K562 (cell line): Measurements from ENCODE around the gene SND1. TPM values are rescaled to one million over a fixed set of nuclear protein-coding genes. Genes with fewer than 3 reads are reported as not detected.

Experiments used
- ADNP ChIP-seq: fragments of 200-800 bp; sonication (Bioruptor generic); IDR thresholded peaks from 2 replicates; pipeline ENCODE4 v1.6.1; 2016; ENCODE audit warnings: missing genetic modification characterization, missing compliant biosample characterization
- ATF4 ChIP-seq: fragments of 450-650 bp; formaldehyde crosslinking; IDR thresholded peaks from 2 replicates; pipeline ENCODE4 v1.4.0; 2022; ENCODE audit warnings: mild to moderate bottlenecking, moderate library complexity
- ATF7 ChIP-seq: fragments of 450-650 bp; IDR thresholded peaks from 2 replicates; pipeline ENCODE4 v1.7.1; 2014; ENCODE audit warnings: mild to moderate bottlenecking, moderate library complexity
- CAMTA2 ChIP-seq: fragments of 250-450 bp; sonication (Bioruptor Pico); conservative IDR thresholded peaks from 2 replicates; pipeline ENCODE4 v1.5.1; 2022
- CREB1 ChIP-seq, 2 experiments: sonication (generic) in 1 of 2; formaldehyde crosslinking in 1 of 2; IDR thresholded peaks; 2 replicates each; pipeline versions ENCODE4 v1.6.1 to v1.8.0; 2012 to 2022; ENCODE audit warnings: inconsistent platforms in 1 of 2, mild to moderate bottlenecking in 1 of 2, missing genetic modification reagents in 1 of 2, moderate library complexity in 1 of 2
- GATAD2B ChIP-seq: fragments of 450-650 bp; IDR thresholded peaks from 2 replicates; pipeline ENCODE4 v1.6.1; 2017; ENCODE audit warnings: mild to moderate bottlenecking, borderline replicate concordance
- HMBOX1 ChIP-seq: sonication (generic); IDR thresholded peaks from 2 replicates; pipeline ENCODE4 v1.6.1; 2016
- MAFG ChIP-seq: fragments of 450-650 bp; conservative IDR thresholded peaks from 2 replicates; pipeline ENCODE4 v1.6.1; 2016; ENCODE audit warnings: missing genetic modification characterization, missing compliant biosample characterization
- PATZ1 ChIP-seq: fragments of 250-450 bp; sonication (Bioruptor Pico); IDR thresholded peaks from 2 replicates; pipeline ENCODE4 v1.5.0; 2020; ENCODE audit warnings: mild to moderate bottlenecking, borderline replicate concordance
- PRPF4 ChIP-seq: fragments of 200-400 bp; formaldehyde crosslinking; IDR thresholded peaks from one replicate; pipeline ENCODE4 v1.6.1; 2017; ENCODE audit warnings: low read length, low read depth, mild to moderate bottlenecking; ENCODE audit not compliant: insufficient read depth, poor library complexity, severe bottlenecking
- RBFOX2 ChIP-seq: fragments of 200-400 bp; formaldehyde crosslinking; IDR thresholded peaks from 2 replicates; pipeline ENCODE4 v1.6.1; 2017; ENCODE audit warnings: low read depth, mild to moderate bottlenecking, low read length, moderate library complexity
- TOE1 ChIP-seq, 2 experiments: fragments of 450-650 bp in 1 of 2; sonication (generic) in 1 of 2; formaldehyde crosslinking in 1 of 2; IDR thresholded peaks; 2 replicates each; pipeline versions ENCODE4 v1.7.1 to v1.8.0; 2016 to 2022; ENCODE audit warnings: borderline replicate concordance in 2 of 2, mild to moderate bottlenecking in 2 of 2, antibody characterized with exemption in 1 of 2, inconsistent platforms in 1 of 2, low read depth in 1 of 2, missing genetic modification reagents in 1 of 2, moderate library complexity in 1 of 2
- U2AF1 ChIP-seq: fragments of 200-400 bp; formaldehyde crosslinking; optimal IDR thresholded peaks from 2 replicates; pipeline ENCODE3; 2017; ENCODE audit warnings: mild to moderate bottlenecking, low read depth, low read length, moderate library complexity
- ZNF277 ChIP-seq: fragments of 250-450 bp; sonication (Bioruptor Pico); IDR thresholded peaks from 2 replicates; pipeline ENCODE4 v1.8.0; 2022; ENCODE audit warnings: inconsistent platforms, mild to moderate bottlenecking, moderate library complexity, borderline replicate concordance
- polyA plus RNA-seq, 8 experiments: library from polyadenylated mRNA; depleted of rRNA in 4 of 8; stranded (reverse) in 5 of 8; unstranded in 3 of 8; fragments of >200 nt; fragmentation: Nextera tagmentation in 2 of 8; fragmentation: Illumina TruSeq in 1 of 8; extraction: Ambion mirVana in 2 of 8; extraction: Trizol in 1 of 8; gene quantifications; 2 replicates each; pipeline versions ENCODE4 v1.2.1 to v1.2.3, GENCODE V29; 2011 to 2014; ENCODE audit warnings: inconsistent platforms in 1 of 8, missing spikeins in 1 of 8
- total RNA-seq, 7 experiments: library from RNA; depleted of rRNA in 6 of 7; stranded (reverse); fragments of >200 nt in 6 of 7; fragmentation: Illumina TruSeq in 2 of 7; extraction: Trizol in 2 of 7; gene quantifications; 2 replicates each; pipeline versions ENCODE4 v1.2.1 to v1.2.3, GENCODE V29; 2011 to 2021; ENCODE audit warnings: low replicate concordance in 1 of 7
- TF ChIP-seq, protein P1 (sequence below): fragments of 250-450 bp; sonication (Bioruptor Pico); IDR thresholded peaks from 2 replicates; pipeline ENCODE4 v1.4.0; 2020; ENCODE audit warnings: mild to moderate bottlenecking, moderate library complexity

The SND1 gene
- total and polyA plus RNA-seq, 9 of the 15 experiments (the other 6 are each of a cell fraction or from before 2014, with no cell fraction given), result 46.5 to 307 (median 191) TPM

DNA sequence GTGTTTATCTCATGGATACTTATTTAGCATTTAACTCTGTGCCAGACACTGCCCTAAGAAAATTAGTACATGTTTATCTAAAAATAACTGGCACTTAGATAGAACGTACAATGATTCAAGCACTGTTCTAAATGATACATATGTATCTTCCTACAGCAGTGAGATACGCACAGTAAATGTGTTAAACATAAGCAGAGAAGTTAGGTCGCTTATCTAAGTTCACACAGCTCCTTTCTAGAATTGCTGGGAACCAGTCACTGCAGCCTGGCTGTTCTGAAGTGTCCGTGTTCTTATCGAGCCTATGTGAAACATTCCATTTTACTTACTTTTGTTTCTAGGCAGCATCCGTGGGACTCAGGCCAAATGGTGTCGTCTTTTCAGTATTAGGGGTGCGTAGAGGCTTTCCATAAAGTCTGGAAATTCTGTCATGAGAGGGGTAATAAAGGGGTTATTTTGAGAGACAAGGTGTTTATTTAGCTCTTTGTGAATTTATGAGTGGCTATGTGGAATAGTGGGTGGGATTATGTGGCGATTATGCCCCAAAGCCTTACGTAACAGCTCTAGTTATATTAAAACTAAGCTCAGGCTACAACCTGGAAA, 186.9 kb downstream of the SND1 start (continued):
- TF ChIP-seq PATZ1 (CRISPR knock-in tag) (no peak), ATF7 (peak; percentile 47), U2AF1 (no peak), ADNP (tag) (peak; percentile 31), HMBOX1 (peak; percentile 88), CAMTA2 (CRISPR knock-in tag) (no peak), ATF4 (CRISPR knock-in tag) (0 out of 2 replicates have a peak, but pooled peaks have one; percentile 6), GATAD2B (peak; percentile 70), CREB1 (IDR thresholded peaks at IDR 0.05) (peak; percentile 65; the same call in 1 of the 2 replicates), CREB1 (CRISPR knock-in tag; IDR thresholded peaks at IDR 0.05) (peak; percentile 44; the same call in 1 of the 2 replicates), ZNF277 (CRISPR knock-in tag) (no peak), MAFG (no peak), RBFOX2 (no peak), PRPF4 (no peak), TOE1 (IDR thresholded peaks at IDR 0.05; ENCODE audit: borderline replicate concordance) (no peak), TOE1 (CRISPR knock-in tag; IDR thresholded peaks at IDR 0.05; ENCODE audit: borderline replicate concordance, low read depth) (no peak)
- TF ChIP-seq, protein P1, sequence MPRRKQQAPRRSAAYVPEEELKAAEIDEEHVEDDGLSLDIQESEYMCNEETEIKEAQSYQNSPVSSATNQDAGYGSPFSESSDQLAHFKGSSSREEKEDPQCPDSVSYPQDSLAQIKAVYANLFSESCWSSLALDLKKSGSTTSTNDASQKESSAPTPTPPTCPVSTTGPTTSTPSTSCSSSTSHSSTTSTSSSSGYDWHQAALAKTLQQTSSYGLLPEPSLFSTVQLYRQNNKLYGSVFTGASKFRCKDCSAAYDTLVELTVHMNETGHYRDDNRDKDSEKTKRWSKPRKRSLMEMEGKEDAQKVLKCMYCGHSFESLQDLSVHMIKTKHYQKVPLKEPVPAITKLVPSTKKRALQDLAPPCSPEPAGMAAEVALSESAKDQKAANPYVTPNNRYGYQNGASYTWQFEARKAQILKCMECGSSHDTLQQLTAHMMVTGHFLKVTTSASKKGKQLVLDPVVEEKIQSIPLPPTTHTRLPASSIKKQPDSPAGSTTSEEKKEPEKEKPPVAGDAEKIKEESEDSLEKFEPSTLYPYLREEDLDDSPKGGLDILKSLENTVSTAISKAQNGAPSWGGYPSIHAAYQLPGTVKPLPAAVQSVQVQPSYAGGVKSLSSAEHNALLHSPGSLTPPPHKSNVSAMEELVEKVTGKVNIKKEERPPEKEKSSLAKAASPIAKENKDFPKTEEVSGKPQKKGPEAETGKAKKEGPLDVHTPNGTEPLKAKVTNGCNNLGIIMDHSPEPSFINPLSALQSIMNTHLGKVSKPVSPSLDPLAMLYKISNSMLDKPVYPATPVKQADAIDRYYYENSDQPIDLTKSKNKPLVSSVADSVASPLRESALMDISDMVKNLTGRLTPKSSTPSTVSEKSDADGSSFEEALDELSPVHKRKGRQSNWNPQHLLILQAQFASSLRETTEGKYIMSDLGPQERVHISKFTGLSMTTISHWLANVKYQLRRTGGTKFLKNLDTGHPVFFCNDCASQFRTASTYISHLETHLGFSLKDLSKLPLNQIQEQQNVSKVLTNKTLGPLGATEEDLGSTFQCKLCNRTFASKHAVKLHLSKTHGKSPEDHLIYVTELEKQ, result no peak
